ENCODE measurements around the gene LRP3.

The LRP3 gene

DNA sequence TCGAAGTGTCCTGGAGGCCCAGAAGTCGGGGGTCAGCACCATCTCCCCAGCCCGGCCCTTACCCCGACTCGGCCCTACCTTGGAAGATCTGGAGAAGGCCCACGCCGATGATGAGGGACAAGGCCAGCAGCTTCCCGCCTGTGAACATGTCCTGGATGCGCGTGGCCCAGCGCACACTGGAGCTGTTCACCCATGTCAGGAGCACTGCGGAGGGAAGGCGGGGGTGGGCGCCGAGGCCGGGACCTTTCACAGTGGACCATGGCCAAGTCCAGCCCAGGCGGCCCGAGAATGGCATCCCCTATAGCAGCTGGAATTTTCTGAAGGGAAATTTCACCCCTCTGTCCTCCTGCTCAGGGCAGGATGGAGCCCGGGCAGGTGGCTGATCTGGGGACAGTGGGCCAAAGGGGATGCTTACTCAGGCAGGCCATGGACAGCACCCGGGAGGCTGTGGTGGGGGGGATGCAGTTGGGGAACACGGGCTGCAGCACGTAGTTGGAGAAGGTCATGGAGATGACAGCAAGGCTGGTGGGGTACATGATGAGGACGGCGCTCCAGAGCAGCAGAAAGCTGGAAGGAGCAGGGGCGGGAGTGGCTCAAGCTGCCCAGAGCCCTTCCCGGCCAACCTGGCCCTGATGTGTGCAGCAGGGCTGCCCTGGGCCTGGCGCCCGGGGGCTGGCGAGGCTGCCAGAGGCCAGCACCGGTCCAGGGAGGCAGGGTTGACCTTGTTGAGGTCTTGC is 18.5 kb downstream of the LRP3 start:
- TF ChIP-seq RAD21 (IDR thresholded peaks at IDR 0.05; ENCODE audit: low read depth) (no peak), FOXM1 (IDR thresholded peaks at IDR 0.05; ENCODE audit: borderline replicate concordance, low read depth) (no peak), TAF1 (IDR thresholded peaks at IDR 0.05; ENCODE audit: low read depth) (no peak)

DNA sequence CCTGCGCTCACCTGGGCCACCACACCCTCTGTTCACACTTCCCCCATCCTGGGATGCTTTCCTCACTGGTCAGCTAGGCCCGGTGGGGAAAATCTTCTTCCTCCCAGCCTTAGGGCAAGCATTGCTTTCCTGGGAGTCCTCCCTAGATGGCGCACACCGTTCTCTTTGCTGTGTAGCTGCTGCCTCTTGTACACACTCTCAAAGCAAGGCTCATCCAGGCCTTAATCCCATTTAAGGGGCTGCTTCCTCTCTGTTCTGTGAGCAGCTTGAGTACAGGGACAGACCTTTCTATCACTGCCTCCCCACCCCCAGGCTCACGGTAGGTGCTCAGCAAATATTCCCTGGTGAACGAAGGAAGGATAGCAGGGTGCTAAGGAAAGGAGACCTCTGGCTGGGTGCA is 20.5 kb downstream of the LRP3 start:
- TF ChIP-seq FOXM1 (IDR thresholded peaks at IDR 0.05; ENCODE audit: borderline replicate concordance, low read depth) (no peak), EGR1 (IDR thresholded peaks at IDR 0.05) (no peak), RAD21 (IDR thresholded peaks at IDR 0.05; ENCODE audit: low read depth) (peak; percentile 23; the same call in 1 of the 2 replicates), CEBPB (IDR thresholded peaks at IDR 0.05) (no peak)

- TF ChIP-seq YY1 (IDR thresholded peaks at IDR 0.05; ENCODE audit: low read depth) (no peak), ZBTB7A (IDR thresholded peaks at IDR 0.05; ENCODE audit: low read depth) (no peak), TCF12 (IDR thresholded peaks at IDR 0.05; ENCODE audit: low read depth) (no peak), NFIC (IDR thresholded peaks at IDR 0.05) (no peak), TAF1 (IDR thresholded peaks at IDR 0.05; ENCODE audit: low read depth) (no peak), EGR1 (IDR thresholded peaks at IDR 0.05) (no peak), CREB1 (IDR thresholded peaks at IDR 0.05; ENCODE audit: low read depth) (no peak), EP300 (IDR thresholded peaks at IDR 0.05; ENCODE audit: borderline replicate concordance) (no peak), USF1 (IDR thresholded peaks at IDR 0.05) (no peak), RAD21 (IDR thresholded peaks at IDR 0.05; ENCODE audit: low read depth) (no peak), REST (IDR thresholded peaks at IDR 0.05; ENCODE audit: low read depth) (no peak), CEBPB (IDR thresholded peaks at IDR 0.05) (no peak), TEAD4 (IDR thresholded peaks at IDR 0.05) (no peak), MAX (IDR thresholded peaks at IDR 0.05) (no peak), FOXM1 (IDR thresholded peaks at IDR 0.05; ENCODE audit: borderline replicate concordance, low read depth) (no peak)
These were observed 21.5 kb downstream of the LRP3 start for GRCh38 chr19:33215438-33216197.

- no peak for TF ChIP-seq RAD21 (IDR thresholded peaks at IDR 0.05; ENCODE audit: low read depth)
- TF ChIP-seq TEAD4 (IDR thresholded peaks at IDR 0.05), result no peak
- TF ChIP-seq EGR1 (IDR thresholded peaks at IDR 0.05), result no peak
- no peak for TF ChIP-seq CEBPB (IDR thresholded peaks at IDR 0.05)
- TF ChIP-seq TCF12 (IDR thresholded peaks at IDR 0.05; ENCODE audit: low read depth), result no peak
- no peak for TF ChIP-seq CREB1 (IDR thresholded peaks at IDR 0.05; ENCODE audit: low read depth)
- no peak for TF ChIP-seq REST (IDR thresholded peaks at IDR 0.05; ENCODE audit: low read depth)
- no peak for TF ChIP-seq MAX (IDR thresholded peaks at IDR 0.05)
- TF ChIP-seq FOXM1 (IDR thresholded peaks at IDR 0.05; ENCODE audit: borderline replicate concordance, low read depth), result no peak
- no peak for TF ChIP-seq EP300 (IDR thresholded peaks at IDR 0.05; ENCODE audit: borderline replicate concordance)
- TF ChIP-seq USF1 (IDR thresholded peaks at IDR 0.05), result no peak
- TF ChIP-seq YY1 (IDR thresholded peaks at IDR 0.05; ENCODE audit: low read depth), result no peak
- no peak for TF ChIP-seq ZBTB7A (IDR thresholded peaks at IDR 0.05; ENCODE audit: low read depth)
These were observed 22.2 kb downstream of the LRP3 start for GRCh38 chr19:33216198-33216830.

GRCh38 chr19:33217881-33218280 is 23.8 kb downstream of the LRP3 start:
- TF ChIP-seq EGR1 (IDR thresholded peaks at IDR 0.05) (no peak), YY1 (IDR thresholded peaks at IDR 0.05; ENCODE audit: low read depth) (no peak), USF1 (IDR thresholded peaks at IDR 0.05) (no peak), EP300 (IDR thresholded peaks at IDR 0.05; ENCODE audit: borderline replicate concordance) (no peak), TEAD4 (IDR thresholded peaks at IDR 0.05) (no peak), RAD21 (IDR thresholded peaks at IDR 0.05; ENCODE audit: low read depth) (no peak)

Measured in Ishikawa (cell line).